GM19035 (cell line): Measurements from ENCODE around the gene TLX3.

ENCODE experiments used
- ATAC-seq: cut with Tn5 transposase; IDR thresholded peaks from one replicate; pipeline ENCODE4 v1.9.1; 2021; ENCODE audit not compliant: unreplicated experiment

Gene TLX3

DNA sequence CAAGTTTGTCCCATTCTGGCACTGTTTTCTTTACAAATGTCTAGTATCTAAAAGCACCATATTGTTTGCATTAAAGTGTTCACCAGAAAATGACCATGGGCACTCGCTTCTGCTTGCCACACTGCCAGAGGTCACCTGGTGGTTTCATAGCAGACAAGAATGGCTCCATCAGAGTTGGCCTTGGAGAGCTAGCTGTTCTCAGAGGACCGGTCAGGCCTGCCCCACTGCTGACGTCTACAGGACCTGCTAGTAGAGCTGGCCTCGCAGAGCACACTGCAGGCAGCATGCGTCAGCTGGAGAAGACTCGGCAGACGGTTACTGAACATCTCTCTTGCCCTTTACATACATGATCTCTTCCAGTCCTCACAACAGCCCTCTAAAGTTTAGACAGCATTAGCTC, 8.7 kb upstream of the TLX3 start:
- ATAC-seq, result no peak

DNA sequence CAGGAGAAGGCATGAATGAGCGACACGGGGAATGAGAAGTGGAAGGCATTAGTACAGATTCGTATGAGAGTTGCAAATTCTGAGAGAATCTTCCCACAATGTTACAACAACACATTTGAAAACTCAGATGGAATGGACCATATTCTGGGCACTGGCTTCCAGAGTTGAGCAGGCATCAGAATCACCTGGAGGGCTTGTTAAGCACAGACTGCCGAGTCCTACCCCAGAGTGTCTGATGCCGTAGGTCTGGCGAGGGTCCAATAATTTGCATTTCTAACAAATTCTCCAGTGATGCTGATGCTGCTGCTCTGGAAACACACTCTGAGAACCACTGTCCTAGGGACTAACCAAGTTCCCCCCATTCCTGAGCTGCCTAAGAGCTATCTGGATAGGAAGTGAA, 2.9 kb upstream of the TLX3 start:
- ATAC-seq, result no peak

GRCh38 chr5:171306781-171307591, 2.1 kb upstream of the TLX3 start:
- no peak for ATAC-seq

DNA sequence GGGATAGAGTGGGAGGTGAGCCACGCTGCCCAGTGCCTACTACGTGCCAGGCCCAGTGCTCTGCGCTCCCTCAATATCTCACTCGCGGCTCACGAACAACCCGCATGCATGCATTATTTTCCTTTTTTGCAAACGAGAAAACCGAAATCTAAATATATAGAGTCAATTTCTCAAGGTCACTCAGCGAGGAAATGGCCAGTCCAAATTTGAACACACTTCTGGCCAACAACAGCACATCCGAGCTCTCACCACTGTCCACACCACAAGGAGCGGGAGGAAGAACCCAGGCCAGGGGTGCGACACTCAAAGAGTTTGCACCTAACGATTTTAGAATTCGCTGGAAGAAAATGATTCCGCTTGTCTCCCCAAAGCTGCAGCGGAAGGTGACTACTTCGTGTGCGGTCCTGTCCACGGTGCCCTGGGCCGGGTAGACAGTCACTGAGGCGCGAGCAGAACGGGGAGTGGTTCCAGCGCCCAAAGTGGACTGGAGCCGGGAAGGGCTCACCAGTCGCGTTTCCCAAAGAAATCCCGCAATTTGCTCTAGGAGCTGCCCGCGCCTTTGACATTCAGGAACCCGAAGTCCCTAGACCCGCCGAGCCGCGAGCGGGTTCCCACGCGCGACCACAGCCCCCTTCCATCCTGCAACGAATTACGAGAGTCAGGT, 1.1 kb upstream of the TLX3 start:
- ATAC-seq, result no peak

- ATAC-seq, result no peak
Observed at GRCh38 chr5:171309276-171310211, 496 bp downstream of the TLX3 start.

GRCh38 chr5:171310212-171310818, 1.3 kb downstream of the TLX3 start:
- ATAC-seq, result no peak

DNA sequence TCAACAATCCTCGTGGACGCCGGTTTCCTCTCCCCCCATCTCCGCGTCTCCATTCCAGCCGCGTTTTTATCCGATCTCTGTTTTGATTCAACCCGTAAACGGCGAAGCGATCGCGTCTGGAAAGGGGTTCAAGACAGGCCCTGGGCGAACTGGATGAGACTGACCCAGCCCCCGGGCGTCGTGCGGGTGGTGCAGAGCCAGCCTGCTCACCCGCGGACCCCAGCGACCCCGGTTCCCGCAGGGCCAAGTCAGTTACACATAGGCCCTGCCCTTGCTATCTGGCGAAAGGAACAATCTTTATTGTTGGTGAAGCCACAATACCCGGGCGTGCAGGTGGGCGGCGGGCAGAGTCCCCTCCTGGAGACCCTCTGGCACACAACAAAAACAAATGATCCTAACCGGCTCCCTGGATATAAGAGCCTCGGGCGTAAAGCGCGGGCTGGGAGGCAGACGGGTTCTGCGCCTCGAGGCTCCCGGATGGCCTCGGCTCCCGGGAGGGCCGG, 1.8 kb downstream of the TLX3 start:
- ATAC-seq, result no peak

DNA sequence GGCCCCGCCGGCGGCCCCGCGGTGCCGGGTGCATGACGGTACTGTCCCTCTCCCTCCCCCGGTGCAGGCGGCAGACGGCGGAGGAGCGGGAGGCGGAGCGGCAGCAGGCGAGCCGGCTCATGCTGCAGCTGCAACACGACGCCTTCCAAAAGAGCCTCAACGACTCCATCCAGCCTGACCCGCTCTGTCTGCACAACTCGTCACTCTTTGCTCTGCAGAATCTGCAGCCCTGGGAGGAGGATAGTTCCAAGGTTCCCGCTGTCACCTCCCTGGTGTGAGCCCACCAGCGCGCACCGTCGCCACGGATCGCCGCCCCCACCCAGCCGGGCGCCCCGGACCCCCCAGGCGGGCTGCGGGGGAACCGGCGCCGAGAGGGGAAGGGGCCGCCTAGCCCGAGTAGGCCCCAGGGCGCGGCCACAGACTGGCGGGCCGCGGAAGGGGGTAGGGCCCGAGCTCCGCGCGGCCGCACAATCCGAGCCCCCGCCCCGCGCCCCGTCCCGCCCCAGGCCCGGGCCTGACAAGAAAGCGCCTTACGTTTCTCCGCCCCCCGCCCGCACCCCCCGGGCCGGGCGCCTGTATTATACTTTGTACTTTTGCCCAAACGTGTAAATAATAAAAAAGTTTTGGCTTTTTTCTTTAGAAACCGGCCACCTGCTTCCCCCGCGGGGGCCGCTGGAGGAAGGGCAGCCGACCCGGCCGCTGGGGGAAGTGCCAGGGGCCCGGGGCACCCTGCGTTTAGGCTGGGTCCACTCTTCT, 2.5 kb downstream of the TLX3 start:
- no peak for ATAC-seq

GRCh38 chr5:171312129-171312974, 3.3 kb downstream of the TLX3 start:
- ATAC-seq, result no peak

GRCh38 chr5:171313481-171314206, 4.6 kb downstream of the TLX3 start:
- no peak for ATAC-seq

DNA sequence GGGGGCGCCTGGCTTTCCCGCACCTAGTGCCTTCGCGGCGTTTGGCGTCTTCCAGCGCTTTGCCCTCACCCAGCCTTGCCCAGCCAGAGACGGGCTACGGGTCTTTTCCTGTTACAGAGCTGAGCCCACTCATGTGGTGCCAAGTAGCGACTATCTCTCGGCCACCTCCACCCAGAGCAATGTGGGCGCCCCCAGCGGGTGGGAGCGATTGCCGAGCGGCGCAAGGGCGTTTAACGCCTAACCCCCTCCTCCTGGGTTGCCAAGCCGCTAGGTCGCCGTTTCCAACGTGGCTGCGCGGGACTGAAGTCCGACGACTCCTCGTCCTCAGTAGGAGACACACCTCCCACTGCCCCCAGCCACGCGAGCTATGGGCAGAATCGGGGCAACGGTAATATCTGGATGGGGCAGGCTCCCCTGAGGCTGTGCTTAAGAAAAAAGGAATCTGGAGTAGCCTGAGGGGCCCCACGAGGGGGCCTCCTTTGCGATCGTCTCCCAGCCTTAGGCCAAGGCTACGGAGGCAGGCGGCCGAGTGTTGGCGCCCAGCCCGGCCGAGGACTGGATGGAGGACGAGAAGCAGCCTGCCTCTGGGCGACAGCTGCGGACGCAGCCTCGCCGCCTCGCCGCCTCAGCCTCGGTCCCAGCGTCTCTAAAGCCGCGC, 5.8 kb downstream of the TLX3 start:
- ATAC-seq, result no peak

DNA sequence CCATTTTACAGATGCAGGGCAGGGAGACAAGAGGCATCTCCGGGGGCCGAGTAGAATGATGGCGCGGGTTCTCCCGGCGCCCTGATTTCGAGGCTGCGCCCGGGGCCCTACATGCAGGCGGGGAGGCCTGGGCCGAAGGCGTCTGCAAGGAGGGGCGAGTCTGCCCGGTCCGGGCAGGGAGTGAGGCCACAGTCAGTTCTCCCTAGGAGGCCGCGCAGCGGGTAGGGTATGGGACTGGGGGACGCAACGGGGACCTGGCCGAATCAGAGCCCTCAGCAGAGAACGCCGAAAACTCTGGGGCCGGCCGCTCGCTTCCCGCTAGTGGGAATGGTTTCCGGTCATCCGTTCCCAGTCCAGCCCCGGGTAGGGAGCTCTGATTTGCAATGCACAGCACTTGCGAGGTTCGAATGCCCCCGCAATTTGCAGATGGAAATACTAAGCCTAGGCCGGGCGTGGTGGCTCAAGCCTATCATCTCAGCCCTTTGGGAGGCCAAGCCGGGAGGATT, 6.4 kb downstream of the TLX3 start:
- no peak for ATAC-seq

- no peak for ATAC-seq
Observed at GRCh38 chr5:171315925-171316257, 6.8 kb downstream of the TLX3 start.

- no peak for ATAC-seq
Observed at GRCh38 chr5:171316258-171317121, 7.4 kb downstream of the TLX3 start.

- no peak for ATAC-seq
Observed at GRCh38 chr5:171317230-171317629, 8.2 kb downstream of the TLX3 start.

- ATAC-seq, result no peak
Observed at GRCh38 chr5:171318026-171318425, 9.0 kb downstream of the TLX3 start.

DNA sequence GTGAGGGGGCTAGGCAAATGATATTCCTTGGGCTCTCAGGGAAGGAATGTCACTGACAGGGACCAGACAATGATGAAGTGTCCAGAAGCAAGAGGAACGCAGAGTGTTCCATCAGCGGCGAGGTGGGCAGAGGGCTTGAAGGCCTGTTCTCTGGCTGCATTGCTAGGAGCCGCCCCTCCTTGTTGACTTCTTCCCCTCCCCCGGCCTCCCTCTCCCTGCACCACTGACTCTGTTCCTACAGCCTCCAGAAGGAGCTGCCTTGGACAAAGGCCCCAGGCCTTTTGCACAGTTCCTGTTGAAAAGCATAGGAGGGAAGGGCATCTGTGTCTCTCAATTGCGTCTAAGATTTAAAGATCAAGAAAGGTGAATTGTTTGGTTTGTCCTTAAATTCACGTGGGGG, 12.4 kb downstream of the TLX3 start:
- ATAC-seq, result no peak
